NK-92 treated with Interleukin-12 subunit alpha and Interleukin-12 subunit beta, amount 100 ng/mL, for 24 hours (cell line): Measurements from ENCODE around the gene LRRC8B.

Experiments
- DNase-seq: peaks from one replicate; lab custom pipeline; 2025; lab: John Stamatoyannopoulos, UW

The LRRC8B gene

GRCh38 chr1:89633800-89634625, 109.4 kb downstream of the LRRC8B start:
- peak; percentile 23 for DNase-seq

GRCh38 chr1:89635825-89636815, 111.5 kb downstream of the LRRC8B start:
- DNase-seq, result no peak

- no peak for DNase-seq
Measured at GRCh38 chr1:89637496-89637895, 112.9 kb downstream of the LRRC8B start.

- DNase-seq, result no peak
Measured at GRCh38 chr1:89640440-89640839, 115.8 kb downstream of the LRRC8B start.

- DNase-seq, result no peak
Measured at GRCh38 chr1:89641781-89642180, 117.2 kb downstream of the LRRC8B start.

- no peak for DNase-seq
Measured at GRCh38 chr1:89643577-89643976, 118.9 kb downstream of the LRRC8B start.

- DNase-seq, result no peak
Measured at GRCh38 chr1:89644119-89644814, 119.6 kb downstream of the LRRC8B start.

- DNase-seq, result no peak
Measured at GRCh38 chr1:89646259-89646658, 121.6 kb downstream of the LRRC8B start.
